Neural cell (in vitro differentiated cells): Measurements from ENCODE around the gene AFF2. TPM values are rescaled to one million over a fixed set of nuclear protein-coding genes. Genes with fewer than 3 reads are reported as not detected.

Experiments used
- H2AFZ ChIP-seq: fragments of 200-600, 300-800 bp; sonication (generic), shearing (Covaris generic); 2 replicates; pipeline ENCODE4 v1.6.0; 2014; ENCODE audit warnings: low read depth, mild to moderate bottlenecking, antibody characterized with exemption, low read length, moderate library complexity
- H3F3A ChIP-seq: fragments of 200-600 bp; shearing (Covaris generic); 2 replicates; pipeline ENCODE4 v1.6.1; 2016; ENCODE audit warnings: mild to moderate bottlenecking, moderate library complexity, mixed read lengths, antibody characterized with exemption, low read length; ENCODE audit not compliant: insufficient read depth, poor library complexity, severe bottlenecking
- H3K27ac ChIP-seq: fragments of 200-600, 300-800 bp; sonication (generic), shearing (Covaris generic); 2 replicates; pipeline ENCODE4 v1.5.1; 2014; ENCODE audit warnings: mild to moderate bottlenecking, low read length, moderate library complexity
- H3K27me3 ChIP-seq: fragments of 300-800, 200-600 bp; sonication (generic), shearing (Covaris generic); 2 replicates; pipeline ENCODE4 v1.6.0; 2014; ENCODE audit warnings: mild to moderate bottlenecking, low read depth, low read length, moderate library complexity; ENCODE audit not compliant: insufficient read depth
- H3K36me3 ChIP-seq: fragments of 300-800, 200-600 bp; sonication (generic), shearing (Covaris generic); 2 replicates; pipeline ENCODE4 v1.5.1; 2014; ENCODE audit warnings: mild to moderate bottlenecking, antibody characterized with exemption, low read length, moderate library complexity; ENCODE audit not compliant: insufficient read depth
- H3K4me2 ChIP-seq: fragments of 300-800, 200-600 bp; sonication (generic), shearing (Covaris generic); 2 replicates; pipeline ENCODE4 v1.6.0; 2014; ENCODE audit warnings: mild to moderate bottlenecking, low read length
- H3K4me3 ChIP-seq: fragments of 300-800, 200-600 bp; sonication (generic), shearing (Covaris generic); 2 replicates; pipeline ENCODE4 v1.5.1; 2014; ENCODE audit warnings: mild to moderate bottlenecking, low read length, moderate library complexity
- H3K79me2 ChIP-seq: fragments of 200-600 bp; shearing (Covaris generic); replicated peaks from 2 replicates; pipeline ENCODE4 v1.6.0; 2014; ENCODE audit warnings: mild to moderate bottlenecking, low read length, moderate library complexity; ENCODE audit not compliant: insufficient read depth
- H3K9ac ChIP-seq: fragments of 300-800, 200-600 bp; sonication (generic), shearing (Covaris generic); 2 replicates; pipeline ENCODE4 v1.6.1; 2016; ENCODE audit warnings: mild to moderate bottlenecking, low read length, mixed read lengths
- H3K9me2 ChIP-seq: fragments of 200-600 bp; shearing (Covaris generic); 2 replicates; pipeline ENCODE4 v1.6.1; 2016; ENCODE audit warnings: mild to moderate bottlenecking, low read length, mixed read lengths; ENCODE audit not compliant: insufficient read depth
- H3K9me3 ChIP-seq: fragments of 200-600, 300-800 bp; sonication (generic), shearing (Covaris generic); 2 replicates; pipeline ENCODE4 v1.6.1; 2016; ENCODE audit warnings: mild to moderate bottlenecking, mixed run types, low read length, moderate library complexity, mixed read lengths
- H4K20me1 ChIP-seq: fragments of 200-600 bp; shearing (Covaris generic); 2 replicates; pipeline ENCODE4 v1.6.1; 2016; ENCODE audit warnings: mild to moderate bottlenecking, mixed run types; ENCODE audit not compliant: insufficient read depth
- CTCF ChIP-seq: fragments of 450-650 bp; IDR thresholded peaks from 2 replicates; pipeline ENCODE4 v1.5.1; 2014; ENCODE audit warnings: antibody characterized with exemption, mild to moderate bottlenecking, moderate library complexity; ENCODE audit not compliant: poor library complexity, severe bottlenecking
- EP300 ChIP-seq: fragments of 450-650 bp; conservative IDR thresholded peaks from 2 replicates; pipeline ENCODE4 v1.6.1; 2014; ENCODE audit warnings: antibody characterized with exemption, mild to moderate bottlenecking, moderate library complexity; ENCODE audit not compliant: poor library complexity, severe bottlenecking
- EZH2 ChIP-seq: fragments of 200-600, 300-800 bp; shearing (Covaris generic), sonication (generic); IDR thresholded peaks from 2 replicates; pipeline ENCODE4 v1.6.1; 2014; ENCODE audit warnings: antibody characterized with exemption, low read length, borderline replicate concordance, mild to moderate bottlenecking; ENCODE audit not compliant: insufficient read depth, poor library complexity, severe bottlenecking
- MXI1 ChIP-seq: fragments of 450-650 bp; conservative IDR thresholded peaks from 2 replicates; pipeline ENCODE4 v1.6.1; 2014; ENCODE audit warnings: antibody characterized with exemption, mild to moderate bottlenecking; ENCODE audit not compliant: poor library complexity, severe bottlenecking
- POLR2AphosphoS5 ChIP-seq: IDR thresholded peaks from 2 replicates; pipeline ENCODE4 v1.6.1; 2012
- RAD21 ChIP-seq: fragments of 450-650 bp; conservative IDR thresholded peaks from 2 replicates; pipeline ENCODE4 v1.6.1; 2014; ENCODE audit warnings: antibody characterized with exemption, mild to moderate bottlenecking, moderate library complexity
- SMC3 ChIP-seq: fragments of 450-650 bp; conservative IDR thresholded peaks from 2 replicates; pipeline ENCODE4 v1.6.1; 2014; ENCODE audit warnings: antibody characterized with exemption, mild to moderate bottlenecking, moderate library complexity; ENCODE audit not compliant: poor library complexity
- TAF1 ChIP-seq: IDR thresholded peaks from 2 replicates; pipeline ENCODE4 v1.6.1; 2012; ENCODE audit warnings: low read depth
- polyA plus RNA-seq: library from polyadenylated mRNA; depleted of rRNA; stranded (reverse); fragments of >200 nt; gene quantifications from 2 replicates; pipeline ENCODE4 v1.2.3, GENCODE V29; 2014
- TF ChIP-seq, protein P1 (sequence below): IDR thresholded peaks from 2 replicates; pipeline ENCODE4 v1.6.1; 2012; ENCODE audit warnings: borderline replicate concordance

The AFF2 gene
- polyA plus RNA-seq, 1 donor from 2014 or later: 10.5 TPM

DNA sequence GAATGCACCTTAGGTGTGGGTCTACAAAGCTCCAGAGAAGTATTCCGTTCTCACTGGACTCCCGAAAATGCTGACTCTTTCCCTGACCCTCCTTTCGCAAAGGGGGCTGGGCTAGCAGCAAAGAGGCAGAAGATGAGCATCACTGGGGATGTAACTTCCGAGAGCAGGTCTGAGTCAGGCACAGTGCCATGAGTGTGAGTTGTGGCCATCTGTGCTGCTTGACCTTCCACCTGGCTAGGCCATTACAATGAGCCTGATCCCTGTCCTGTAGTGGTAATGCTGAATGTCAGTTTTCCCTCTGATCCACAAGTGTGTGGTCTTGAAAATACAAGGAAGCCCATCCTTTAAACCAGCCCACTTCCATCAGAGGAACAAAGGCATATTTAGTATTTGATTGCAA lies 479.4 kb downstream of the AFF2 start:
- H3K4me3 ChIP-seq: no peak overlapping the region
- H3K4me2 ChIP-seq: no peak overlapping the region
- no peak overlapping the region for H3K27ac ChIP-seq
- no peaks in the 10 kb centered on the region for H3K36me3 ChIP-seq
- H3K9me2 ChIP-seq: no peaks in the 10 kb centered on the region
- no peaks in the 10 kb centered on the region for H3K27me3 ChIP-seq
- no peak overlapping the region for H2AFZ ChIP-seq
- H3K9me3 ChIP-seq: no peaks in the 10 kb centered on the region
- H3K79me2 ChIP-seq: no peaks in the 10 kb centered on the region
- TF ChIP-seq EP300: no peak
- no peak for TF ChIP-seq POLR2AphosphoS5
- TF ChIP-seq SMC3: no peak
- TF ChIP-seq, protein P1, sequence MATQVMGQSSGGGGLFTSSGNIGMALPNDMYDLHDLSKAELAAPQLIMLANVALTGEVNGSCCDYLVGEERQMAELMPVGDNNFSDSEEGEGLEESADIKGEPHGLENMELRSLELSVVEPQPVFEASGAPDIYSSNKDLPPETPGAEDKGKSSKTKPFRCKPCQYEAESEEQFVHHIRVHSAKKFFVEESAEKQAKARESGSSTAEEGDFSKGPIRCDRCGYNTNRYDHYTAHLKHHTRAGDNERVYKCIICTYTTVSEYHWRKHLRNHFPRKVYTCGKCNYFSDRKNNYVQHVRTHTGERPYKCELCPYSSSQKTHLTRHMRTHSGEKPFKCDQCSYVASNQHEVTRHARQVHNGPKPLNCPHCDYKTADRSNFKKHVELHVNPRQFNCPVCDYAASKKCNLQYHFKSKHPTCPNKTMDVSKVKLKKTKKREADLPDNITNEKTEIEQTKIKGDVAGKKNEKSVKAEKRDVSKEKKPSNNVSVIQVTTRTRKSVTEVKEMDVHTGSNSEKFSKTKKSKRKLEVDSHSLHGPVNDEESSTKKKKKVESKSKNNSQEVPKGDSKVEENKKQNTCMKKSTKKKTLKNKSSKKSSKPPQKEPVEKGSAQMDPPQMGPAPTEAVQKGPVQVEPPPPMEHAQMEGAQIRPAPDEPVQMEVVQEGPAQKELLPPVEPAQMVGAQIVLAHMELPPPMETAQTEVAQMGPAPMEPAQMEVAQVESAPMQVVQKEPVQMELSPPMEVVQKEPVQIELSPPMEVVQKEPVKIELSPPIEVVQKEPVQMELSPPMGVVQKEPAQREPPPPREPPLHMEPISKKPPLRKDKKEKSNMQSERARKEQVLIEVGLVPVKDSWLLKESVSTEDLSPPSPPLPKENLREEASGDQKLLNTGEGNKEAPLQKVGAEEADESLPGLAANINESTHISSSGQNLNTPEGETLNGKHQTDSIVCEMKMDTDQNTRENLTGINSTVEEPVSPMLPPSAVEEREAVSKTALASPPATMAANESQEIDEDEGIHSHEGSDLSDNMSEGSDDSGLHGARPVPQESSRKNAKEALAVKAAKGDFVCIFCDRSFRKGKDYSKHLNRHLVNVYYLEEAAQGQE: no peak
- TF ChIP-seq MXI1: no peak
- TF ChIP-seq TAF1: no peak
- TF ChIP-seq CTCF: no peak
- no peak for TF ChIP-seq RAD21
- no peak for TF ChIP-seq EZH2
- H3F3A ChIP-seq: no peaks in the 10 kb centered on the region
- no peak overlapping the region for H3K9ac ChIP-seq
- no peaks in the 10 kb centered on the region for H4K20me1 ChIP-seq

DNA sequence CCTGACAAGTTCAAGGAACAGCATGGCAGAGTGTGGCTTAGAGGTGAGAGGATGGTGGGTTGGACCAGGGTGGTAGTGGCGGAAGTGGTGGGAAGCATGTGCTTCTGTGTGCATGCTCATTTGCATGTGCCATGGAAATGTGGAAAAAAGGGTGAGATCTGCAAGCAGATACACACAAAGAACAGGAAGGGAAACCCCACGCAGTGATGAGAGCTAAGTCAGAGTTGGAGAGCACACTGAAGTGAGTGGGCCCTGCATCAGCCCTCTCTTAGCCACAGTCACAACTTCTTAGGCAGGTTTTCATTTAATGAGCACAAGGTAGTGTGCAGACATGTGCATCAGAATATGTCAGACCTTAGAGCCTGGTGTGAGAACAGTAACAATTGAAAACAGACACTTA lies 483.8 kb downstream of the AFF2 start:
- Histone ChIP-seq H3K9ac (no peak overlapping the region), H3K9me2 (no peaks in the 10 kb centered on the region), H4K20me1 (no peaks in the 10 kb centered on the region), H3K9me3 (no peaks in the 10 kb centered on the region), H3K36me3 (no peaks in the 10 kb centered on the region), H3K4me2 (no peak overlapping the region), H3K4me3 (no peak overlapping the region), H3K79me2 (no peaks in the 10 kb centered on the region), H3F3A (no peaks in the 10 kb centered on the region), H2AFZ (no peak overlapping the region), H3K27ac (no peak overlapping the region), H3K27me3 (no peaks in the 10 kb centered on the region)
- no peak for TF ChIP-seq EZH2
- no peak for TF ChIP-seq EP300
- TF ChIP-seq, protein P1: no peak
- no peak for TF ChIP-seq CTCF
- TF ChIP-seq SMC3: no peak
- TF ChIP-seq TAF1: no peak
- no peak for TF ChIP-seq POLR2AphosphoS5
- TF ChIP-seq RAD21: no peak
- TF ChIP-seq MXI1: no peak
